Smooth muscle cell (in vitro differentiated cells): Measurements from ENCODE around the gene XYLB. TPM values are rescaled to one million over a fixed set of nuclear protein-coding genes. Genes with fewer than 3 reads are reported as not detected.

ENCODE experiments used
- DNase-seq: peaks from one replicate; lab custom pipeline; 2025; ENCODE audit not compliant: unreplicated experiment; lab: John Stamatoyannopoulos, UW
- H2AFZ ChIP-seq: fragments of 200-600 bp; sonication (generic); 2 replicates; pipeline ENCODE4 v1.6.0; 2016; ENCODE audit warnings: antibody characterized with exemption, low read depth, mild to moderate bottlenecking
- H3F3A ChIP-seq: fragments of 200-600 bp; sonication (generic); 2 replicates; pipeline ENCODE4 v1.6.0; 2017; ENCODE audit warnings: antibody characterized with exemption, low read depth
- H3K27ac ChIP-seq: fragments of 200-600 bp; sonication (generic); 2 replicates; pipeline ENCODE4 v1.5.1; 2016; ENCODE audit warnings: low read depth, mild to moderate bottlenecking
- H3K27me3 ChIP-seq: fragments of 200-600 bp; sonication (generic); 2 replicates; pipeline ENCODE4 v1.6.1; 2016; ENCODE audit warnings: low read depth, mild to moderate bottlenecking
- H3K36me3 ChIP-seq: fragments of 200-600 bp; sonication (generic); 2 replicates; pipeline ENCODE4 v1.5.1; 2016; ENCODE audit warnings: low read depth
- H3K4me1 ChIP-seq: fragments of 200-600 bp; sonication (generic); 2 replicates; pipeline ENCODE4 v1.5.1; 2016; ENCODE audit warnings: low read depth
- H3K4me2 ChIP-seq: fragments of 200-600 bp; sonication (generic); 2 replicates; pipeline ENCODE4 v1.6.0; 2016; ENCODE audit warnings: mild to moderate bottlenecking
- H3K4me3 ChIP-seq: fragments of 200-600 bp; sonication (generic); 2 replicates; pipeline ENCODE4 v1.5.1; 2016; ENCODE audit warnings: mild to moderate bottlenecking
- H3K79me2 ChIP-seq: fragments of 200-600 bp; sonication (generic); 2 replicates; pipeline ENCODE4 v1.6.0; 2016; ENCODE audit warnings: low read depth, mild to moderate bottlenecking
- H3K9ac ChIP-seq: fragments of 200-600 bp; sonication (generic); 2 replicates; pipeline ENCODE4 v1.6.0; 2016; ENCODE audit warnings: low read depth
- H3K9me3 ChIP-seq: fragments of 200-600 bp; sonication (generic); replicated peaks from 2 replicates; pipeline ENCODE4 v1.5.1; 2016; ENCODE audit warnings: low read depth
- H4K20me1 ChIP-seq: fragments of 200-600 bp; sonication (generic); 2 replicates; pipeline ENCODE4 v1.6.0; 2016; ENCODE audit warnings: low read depth
- WGBS: methylation state at CpG from one replicate; pipeline ENCODE4 v1.1.7; 2016; ENCODE audit warnings: low lambda C conversion rate; 5-methylcytosine and 5-hydroxymethylcytosine counted together
- polyA plus RNA-seq: library from polyadenylated mRNA; unstranded; fragments of >200 nt; fragmentation: Nextera tagmentation; extraction: Ambion mirVana; gene quantifications from 2 replicates; pipeline ENCODE4 v1.2.1, GENCODE V29; 2016
- total RNA-seq: library from RNA; depleted of rRNA; stranded (reverse); fragments of >200 nt; gene quantifications from 2 replicates; pipeline ENCODE4 v1.2.3, GENCODE V29; 2014
- TF ChIP-seq, protein P1 (sequence below): fragments of 200-600 bp; sonication (generic); IDR thresholded peaks from 2 replicates; pipeline ENCODE4 v1.5.1; 2017; ENCODE audit warnings: borderline replicate concordance, mild to moderate bottlenecking, antibody characterized with exemption; ENCODE audit not compliant: insufficient read depth, poor library complexity, severe bottlenecking

Gene XYLB
- total and polyA plus RNA-seq, 2 experiments from 2014 or later, result 0.40 to 1.5 TPM

DNA sequence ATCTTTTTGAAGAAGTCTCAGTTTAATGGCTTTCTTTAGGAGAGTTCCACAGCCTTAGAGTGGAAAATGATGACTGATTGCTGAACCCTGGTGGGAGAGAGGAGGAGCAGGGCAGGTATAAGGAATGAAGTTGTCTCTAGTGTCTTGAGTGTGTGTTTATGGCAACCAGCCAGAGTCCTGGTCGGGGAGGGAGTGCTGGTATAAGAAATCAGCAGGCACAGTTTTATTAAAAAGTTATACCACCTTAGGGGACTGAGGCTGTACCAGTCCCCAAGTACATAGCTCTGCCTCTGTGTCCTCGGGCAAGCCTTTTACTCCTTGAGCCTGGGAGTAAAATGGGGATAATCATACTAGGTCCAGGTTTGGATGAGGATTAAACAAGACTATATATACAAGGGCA lies 34.6 kb upstream of the XYLB start:
- H3K9ac ChIP-seq, result no peak overlapping the region
- no peaks in the 10 kb centered on the region for H3K79me2 ChIP-seq
- no peaks in the 10 kb centered on the region for H3F3A ChIP-seq
- no peaks in the 10 kb centered on the region for H4K20me1 ChIP-seq
- H3K4me1 ChIP-seq, result peaks cover 6% of the 10 kb centered on the region
- H3K4me2 ChIP-seq, result no peak overlapping the region
- TF ChIP-seq, protein P1, sequence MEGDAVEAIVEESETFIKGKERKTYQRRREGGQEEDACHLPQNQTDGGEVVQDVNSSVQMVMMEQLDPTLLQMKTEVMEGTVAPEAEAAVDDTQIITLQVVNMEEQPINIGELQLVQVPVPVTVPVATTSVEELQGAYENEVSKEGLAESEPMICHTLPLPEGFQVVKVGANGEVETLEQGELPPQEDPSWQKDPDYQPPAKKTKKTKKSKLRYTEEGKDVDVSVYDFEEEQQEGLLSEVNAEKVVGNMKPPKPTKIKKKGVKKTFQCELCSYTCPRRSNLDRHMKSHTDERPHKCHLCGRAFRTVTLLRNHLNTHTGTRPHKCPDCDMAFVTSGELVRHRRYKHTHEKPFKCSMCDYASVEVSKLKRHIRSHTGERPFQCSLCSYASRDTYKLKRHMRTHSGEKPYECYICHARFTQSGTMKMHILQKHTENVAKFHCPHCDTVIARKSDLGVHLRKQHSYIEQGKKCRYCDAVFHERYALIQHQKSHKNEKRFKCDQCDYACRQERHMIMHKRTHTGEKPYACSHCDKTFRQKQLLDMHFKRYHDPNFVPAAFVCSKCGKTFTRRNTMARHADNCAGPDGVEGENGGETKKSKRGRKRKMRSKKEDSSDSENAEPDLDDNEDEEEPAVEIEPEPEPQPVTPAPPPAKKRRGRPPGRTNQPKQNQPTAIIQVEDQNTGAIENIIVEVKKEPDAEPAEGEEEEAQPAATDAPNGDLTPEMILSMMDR, result no peak
- WGBS, result 88% methylated on average over 2 of the region's 2 CpGs
- no peak for DNase-seq
- no peak overlapping the region for H3K27ac ChIP-seq
- no peaks in the 10 kb centered on the region for H3K9me3 ChIP-seq
- H3K27me3 ChIP-seq, result no peaks in the 10 kb centered on the region
- no peaks in the 10 kb centered on the region for H3K36me3 ChIP-seq
- no peak overlapping the region for H2AFZ ChIP-seq
- no peak overlapping the region for H3K4me3 ChIP-seq

DNA sequence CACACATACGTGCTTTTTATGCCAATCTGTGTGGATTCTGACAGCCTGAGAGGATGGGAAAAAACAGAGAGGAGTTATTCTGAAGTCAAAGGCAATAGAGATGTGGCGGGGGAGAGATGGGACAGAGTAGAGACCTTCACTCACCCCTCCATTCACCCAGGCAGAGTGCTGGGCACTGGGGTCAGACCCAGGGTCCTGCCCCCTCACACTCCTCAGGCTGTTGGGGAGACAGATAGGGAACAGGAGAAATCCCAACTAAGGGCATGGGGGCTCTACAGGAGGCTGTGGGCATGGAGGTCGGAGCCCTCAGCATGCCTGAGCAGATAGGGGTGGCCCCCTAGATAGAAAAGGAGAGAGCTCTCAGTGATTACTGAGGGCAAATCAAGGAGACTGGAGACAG lies 34.2 kb upstream of the XYLB start:
- no peak overlapping the region for H3K9ac ChIP-seq
- no peak for DNase-seq
- TF ChIP-seq, protein P1, result no peak
- H2AFZ ChIP-seq, result no peak overlapping the region
- no peak overlapping the region for H3K4me2 ChIP-seq
- H3K27me3 ChIP-seq, result no peaks in the 10 kb centered on the region
- no peaks in the 10 kb centered on the region for H3K9me3 ChIP-seq
- H4K20me1 ChIP-seq, result no peaks in the 10 kb centered on the region
- H3F3A ChIP-seq, result no peaks in the 10 kb centered on the region
- H3K79me2 ChIP-seq, result no peaks in the 10 kb centered on the region
- H3K36me3 ChIP-seq, result no peaks in the 10 kb centered on the region
- peaks cover 6% of the 10 kb centered on the region for H3K4me1 ChIP-seq
- no peak overlapping the region for H3K27ac ChIP-seq
- WGBS, result 97% methylated on average over 3 of the region's 3 CpGs
- no peak overlapping the region for H3K4me3 ChIP-seq

DNA sequence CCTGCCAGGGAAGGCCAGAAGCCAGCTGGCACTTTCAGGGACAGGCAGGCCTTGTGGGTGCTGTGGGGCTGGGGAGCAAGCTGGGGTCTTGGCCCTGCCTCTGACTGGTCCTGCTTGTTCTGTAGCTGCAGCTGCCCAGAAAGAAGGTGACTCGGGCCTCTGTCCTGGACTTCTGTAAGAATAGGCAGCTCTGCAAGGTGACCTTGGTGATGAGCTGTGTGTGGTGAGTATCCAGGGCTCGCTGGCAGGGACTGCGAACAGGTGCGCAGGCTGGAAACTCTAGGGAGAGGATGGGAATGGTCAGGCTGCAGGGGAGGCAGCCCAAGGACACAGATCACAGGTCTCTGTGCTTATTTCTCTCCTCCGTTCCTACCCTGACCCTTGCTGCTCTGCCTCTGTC lies 33.3 kb upstream of the XYLB start:
- Histone ChIP-seq H3K79me2 (no peaks in the 10 kb centered on the region), H2AFZ (no peak overlapping the region), H3K4me1 (peaks cover 6% of the 10 kb centered on the region), H3F3A (no peaks in the 10 kb centered on the region), H3K9me3 (no peaks in the 10 kb centered on the region), H3K27ac (no peak overlapping the region), H4K20me1 (no peaks in the 10 kb centered on the region), H3K9ac (no peak overlapping the region), H3K36me3 (no peaks in the 10 kb centered on the region), H3K4me2 (no peak overlapping the region), H3K27me3 (no peaks in the 10 kb centered on the region), H3K4me3 (no peak overlapping the region)
- DNase-seq, result no peak
- TF ChIP-seq, protein P1, result no peak
- 98% methylated on average over 5 of the region's 5 CpGs for whole genome bisulfite sequencing

DNA sequence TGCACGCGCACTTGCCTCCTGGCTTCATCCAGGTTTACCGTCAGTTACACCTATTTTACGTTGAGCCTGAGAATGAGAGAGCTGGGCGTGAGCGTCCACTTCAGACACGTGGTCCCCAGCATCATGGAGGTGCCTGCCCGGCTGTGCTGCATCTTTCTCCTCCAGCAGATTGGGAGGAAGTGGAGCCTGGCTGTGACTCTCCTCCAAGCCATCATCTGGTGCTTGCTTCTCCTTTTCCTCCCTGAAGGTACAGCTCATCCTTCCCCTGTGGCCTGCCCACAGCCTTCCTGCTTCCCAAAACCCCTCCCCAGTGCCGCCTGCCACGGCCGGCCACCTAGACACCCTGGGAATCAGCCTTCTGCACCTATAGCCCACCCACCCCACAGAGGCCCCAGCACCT lies 32.9 kb upstream of the XYLB start:
- no peaks in the 10 kb centered on the region for H3F3A ChIP-seq
- H3K36me3 ChIP-seq, result no peaks in the 10 kb centered on the region
- H3K27me3 ChIP-seq, result no peaks in the 10 kb centered on the region
- H4K20me1 ChIP-seq, result no peaks in the 10 kb centered on the region
- no peak overlapping the region for H3K9ac ChIP-seq
- no peak overlapping the region for H2AFZ ChIP-seq
- TF ChIP-seq, protein P1, result no peak
- H3K4me2 ChIP-seq, result no peak overlapping the region
- H3K4me1 ChIP-seq, result peaks cover 6% of the 10 kb centered on the region
- no peak for DNase-seq
- WGBS, result 89% methylated on average over 10 of the region's 11 CpGs
- no peak overlapping the region for H3K27ac ChIP-seq
- no peak overlapping the region for H3K4me3 ChIP-seq
- H3K9me3 ChIP-seq, result no peaks in the 10 kb centered on the region
- H3K79me2 ChIP-seq, result no peaks in the 10 kb centered on the region
